Bone marrow (tissue), 2 donors: ENCODE measurements around the gene ARHGAP24.

Source experiments
- DNase-seq, 2 donors: peaks; one replicate each; lab custom pipeline; 2025; lab: John Stamatoyannopoulos, UW

ARHGAP24 gene

GRCh38 chr4:85700362-85700761, 225.4 kb downstream of the ARHGAP24 start:
- no peak for DNase-seq

- peak in 1 of 2 donors; percentile 63 for DNase-seq
These were observed 226.9 kb downstream of the ARHGAP24 start for GRCh38 chr4:85701861-85702321.

- no peak for DNase-seq
These were observed 228.1 kb downstream of the ARHGAP24 start for GRCh38 chr4:85703096-85703495.

GRCh38 chr4:85707611-85708010, 232.7 kb downstream of the ARHGAP24 start:
- peak in 1 of 2 donors; percentile 54 for DNase-seq

- no peak for DNase-seq
These were observed 233.5 kb downstream of the ARHGAP24 start for GRCh38 chr4:85708468-85708867.

GRCh38 chr4:85713005-85713404, 238.1 kb downstream of the ARHGAP24 start:
- DNase-seq, result no peak

GRCh38 chr4:85715991-85716737, 241.2 kb downstream of the ARHGAP24 start:
- no peak for DNase-seq

GRCh38 chr4:85717351-85717750, 242.4 kb downstream of the ARHGAP24 start:
- DNase-seq, result no peak

- no peak for DNase-seq
These were observed 242.9 kb downstream of the ARHGAP24 start for GRCh38 chr4:85717847-85718246.

- no peak for DNase-seq
These were observed 245.8 kb downstream of the ARHGAP24 start for GRCh38 chr4:85720735-85721134.

GRCh38 chr4:85722401-85722800, 247.5 kb downstream of the ARHGAP24 start:
- DNase-seq, result no peak

- DNase-seq, result no peak
These were observed 247.9 kb downstream of the ARHGAP24 start for GRCh38 chr4:85722807-85723206.

GRCh38 chr4:85724791-85725563, 250.0 kb downstream of the ARHGAP24 start:
- DNase-seq, result no peak

GRCh38 chr4:85725721-85726170, 250.8 kb downstream of the ARHGAP24 start:
- peak in 1 of 2 donors; percentile 85 for DNase-seq

GRCh38 chr4:85726555-85726954, 251.6 kb downstream of the ARHGAP24 start:
- no peak for DNase-seq

- no peak for DNase-seq
These were observed 253.5 kb downstream of the ARHGAP24 start for GRCh38 chr4:85728464-85728863.

GRCh38 chr4:85732124-85732523, 257.2 kb downstream of the ARHGAP24 start:
- no peak for DNase-seq

- DNase-seq, result no peak
These were observed 258.8 kb downstream of the ARHGAP24 start for GRCh38 chr4:85733798-85734197.

- DNase-seq, result no peak
These were observed 259.5 kb downstream of the ARHGAP24 start for GRCh38 chr4:85734424-85734831.

GRCh38 chr4:85736571-85736970, 261.6 kb downstream of the ARHGAP24 start:
- DNase-seq, result no peak

GRCh38 chr4:85737254-85737653, 262.3 kb downstream of the ARHGAP24 start:
- DNase-seq, result no peak

- no peak for DNase-seq
These were observed 263.8 kb downstream of the ARHGAP24 start for GRCh38 chr4:85738721-85739120.

GRCh38 chr4:85740431-85740861, 265.5 kb downstream of the ARHGAP24 start:
- no peak for DNase-seq
